HL-60 (cell line): ENCODE data around the gene MBTPS1.

Experiments
- GABPA ChIP-seq: IDR thresholded peaks from 2 replicates; pipeline ENCODE4 v1.6.1; 2012; ENCODE audit warnings: low read depth
- POLR2AphosphoS5 ChIP-seq: IDR thresholded peaks from 2 replicates; pipeline ENCODE4 v1.6.1; 2012; ENCODE audit warnings: low read depth
- SPI1 ChIP-seq: IDR thresholded peaks from 2 replicates; pipeline ENCODE4 v1.6.1; 2012; ENCODE audit warnings: low read depth, mild to moderate bottlenecking, borderline replicate concordance
- TF ChIP-seq, protein P1 (sequence below): IDR thresholded peaks from one replicate; pipeline ENCODE4 v1.5.1; 2011; ENCODE audit warnings: low read length, control low read depth, inconsistent platforms; ENCODE audit not compliant: insufficient read depth
- TF ChIP-seq, protein P2 (sequence below): IDR thresholded peaks from 2 replicates; pipeline ENCODE4 v1.6.1; 2012; ENCODE audit warnings: low read depth; ENCODE audit not compliant: insufficient replicate concordance

DNA sequence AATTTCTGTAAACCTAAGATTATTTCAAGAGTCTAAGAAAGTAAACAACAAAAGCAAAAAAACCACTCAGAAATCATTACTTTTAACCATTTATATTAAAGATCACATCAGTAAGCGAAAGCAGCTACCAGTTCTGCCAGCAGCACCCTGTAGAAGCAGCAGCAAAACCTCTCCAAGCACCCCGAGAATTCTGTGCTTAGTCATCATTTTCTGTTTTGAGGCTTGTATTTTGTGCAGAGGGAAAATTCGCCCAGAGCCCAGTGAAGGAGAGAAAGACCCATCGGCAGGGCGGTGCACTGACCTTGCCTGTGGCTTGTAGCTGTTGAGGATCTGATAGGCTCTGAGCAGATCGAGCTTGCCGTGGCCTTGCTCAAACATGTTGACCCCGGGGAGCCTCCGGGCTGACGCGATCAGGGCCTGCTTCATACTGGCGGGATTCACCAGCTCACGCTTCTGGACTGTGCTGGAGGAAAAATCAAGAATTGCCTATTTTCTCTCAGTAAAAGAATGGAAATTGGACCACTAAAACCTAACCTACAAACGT, 35.2 kb downstream of the MBTPS1 start:
- TF ChIP-seq, protein P1, sequence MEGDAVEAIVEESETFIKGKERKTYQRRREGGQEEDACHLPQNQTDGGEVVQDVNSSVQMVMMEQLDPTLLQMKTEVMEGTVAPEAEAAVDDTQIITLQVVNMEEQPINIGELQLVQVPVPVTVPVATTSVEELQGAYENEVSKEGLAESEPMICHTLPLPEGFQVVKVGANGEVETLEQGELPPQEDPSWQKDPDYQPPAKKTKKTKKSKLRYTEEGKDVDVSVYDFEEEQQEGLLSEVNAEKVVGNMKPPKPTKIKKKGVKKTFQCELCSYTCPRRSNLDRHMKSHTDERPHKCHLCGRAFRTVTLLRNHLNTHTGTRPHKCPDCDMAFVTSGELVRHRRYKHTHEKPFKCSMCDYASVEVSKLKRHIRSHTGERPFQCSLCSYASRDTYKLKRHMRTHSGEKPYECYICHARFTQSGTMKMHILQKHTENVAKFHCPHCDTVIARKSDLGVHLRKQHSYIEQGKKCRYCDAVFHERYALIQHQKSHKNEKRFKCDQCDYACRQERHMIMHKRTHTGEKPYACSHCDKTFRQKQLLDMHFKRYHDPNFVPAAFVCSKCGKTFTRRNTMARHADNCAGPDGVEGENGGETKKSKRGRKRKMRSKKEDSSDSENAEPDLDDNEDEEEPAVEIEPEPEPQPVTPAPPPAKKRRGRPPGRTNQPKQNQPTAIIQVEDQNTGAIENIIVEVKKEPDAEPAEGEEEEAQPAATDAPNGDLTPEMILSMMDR, result no peak
- TF ChIP-seq POLR2AphosphoS5, result no peak
- TF ChIP-seq, protein P2, sequence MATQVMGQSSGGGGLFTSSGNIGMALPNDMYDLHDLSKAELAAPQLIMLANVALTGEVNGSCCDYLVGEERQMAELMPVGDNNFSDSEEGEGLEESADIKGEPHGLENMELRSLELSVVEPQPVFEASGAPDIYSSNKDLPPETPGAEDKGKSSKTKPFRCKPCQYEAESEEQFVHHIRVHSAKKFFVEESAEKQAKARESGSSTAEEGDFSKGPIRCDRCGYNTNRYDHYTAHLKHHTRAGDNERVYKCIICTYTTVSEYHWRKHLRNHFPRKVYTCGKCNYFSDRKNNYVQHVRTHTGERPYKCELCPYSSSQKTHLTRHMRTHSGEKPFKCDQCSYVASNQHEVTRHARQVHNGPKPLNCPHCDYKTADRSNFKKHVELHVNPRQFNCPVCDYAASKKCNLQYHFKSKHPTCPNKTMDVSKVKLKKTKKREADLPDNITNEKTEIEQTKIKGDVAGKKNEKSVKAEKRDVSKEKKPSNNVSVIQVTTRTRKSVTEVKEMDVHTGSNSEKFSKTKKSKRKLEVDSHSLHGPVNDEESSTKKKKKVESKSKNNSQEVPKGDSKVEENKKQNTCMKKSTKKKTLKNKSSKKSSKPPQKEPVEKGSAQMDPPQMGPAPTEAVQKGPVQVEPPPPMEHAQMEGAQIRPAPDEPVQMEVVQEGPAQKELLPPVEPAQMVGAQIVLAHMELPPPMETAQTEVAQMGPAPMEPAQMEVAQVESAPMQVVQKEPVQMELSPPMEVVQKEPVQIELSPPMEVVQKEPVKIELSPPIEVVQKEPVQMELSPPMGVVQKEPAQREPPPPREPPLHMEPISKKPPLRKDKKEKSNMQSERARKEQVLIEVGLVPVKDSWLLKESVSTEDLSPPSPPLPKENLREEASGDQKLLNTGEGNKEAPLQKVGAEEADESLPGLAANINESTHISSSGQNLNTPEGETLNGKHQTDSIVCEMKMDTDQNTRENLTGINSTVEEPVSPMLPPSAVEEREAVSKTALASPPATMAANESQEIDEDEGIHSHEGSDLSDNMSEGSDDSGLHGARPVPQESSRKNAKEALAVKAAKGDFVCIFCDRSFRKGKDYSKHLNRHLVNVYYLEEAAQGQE, result no peak
- TF ChIP-seq SPI1, result no peak
- TF ChIP-seq GABPA, result no peak
